B cell (primary cell): ENCODE measurements around the gene C2CD4A. TPM values are rescaled to one million over a fixed set of nuclear protein-coding genes. Genes with fewer than 3 reads are reported as not detected.

Source experiments
- ATAC-seq: fragments of 200-7000 bp; cut with Tn5 transposase; one replicate; pipeline ENCODE4 v1.10.0; 2021; ENCODE audit warnings: low read depth, mild to moderate bottlenecking, moderate number of reproducible peaks, moderate library complexity
- CTCF ChIA-PET: fragments of 350-600 bp; sonication (Branson Sonifier 250); formaldehyde crosslinking; loops from one replicate; lab custom pipeline; 2021; ENCODE audit warnings: antibody characterized with exemption, inconsistent platforms; lab: Charles Lee
- POLR2A ChIA-PET: fragments of 350-600 bp; sonication (Branson Sonifier 250); formaldehyde crosslinking; loops from one replicate; lab custom pipeline; 2021; ENCODE audit warnings: antibody characterized with exemption; lab: Charles Lee
- DNase-seq: peaks from one replicate; pipeline ENCODE4 v3.0.0; 2013
- H2AFZ ChIP-seq: 2 replicates; pipeline ENCODE4 v1.6.1; 2012; ENCODE audit warnings: mild to moderate bottlenecking, low read depth, low read length; ENCODE audit not compliant: insufficient read depth, poor library complexity, severe bottlenecking
- H3K27ac ChIP-seq, 2 donors: 1 replicate in 1 of 2; 2 replicates in 1 of 2; pipeline ENCODE4 v1.5.1; 2012 to 2013; ENCODE audit warnings: low read length in 2 of 2, mild to moderate bottlenecking in 2 of 2, moderate library complexity in 1 of 2
- H3K27me3 ChIP-seq, 4 experiments: fragments of 200-600 bp in 1 of 4; sonication (generic) in 1 of 4; replicated peaks in 1 of 4; 1 replicate in 2 of 4; 2 replicates in 2 of 4; pipeline versions ENCODE4 v1.6.1 to v1.7.0; 2013 to 2016; ENCODE audit warnings: low read length in 3 of 4, mild to moderate bottlenecking in 2 of 4, mixed read lengths in 1 of 4, moderate library complexity in 1 of 4; ENCODE audit not compliant: insufficient read depth in 4 of 4, control insufficient read depth in 3 of 4; ENCODE audit errors: control extremely low read depth in 1 of 4
- H3K36me3 ChIP-seq, 2 experiments: replicated peaks in 1 of 2; 1 replicate in 1 of 2; 2 replicates in 1 of 2; pipeline versions ENCODE4 v1.6.1 to v1.7.1; 2013; ENCODE audit warnings: low read length in 1 of 2; ENCODE audit not compliant: insufficient read depth in 2 of 2, control insufficient read depth in 1 of 2; ENCODE audit errors: control extremely low read depth in 1 of 2, extremely low read depth in 1 of 2
- H3K4me1 ChIP-seq, 2 donors: fragments of 200-600 bp in 1 of 2; sonication (generic) in 1 of 2; 1 replicate in 1 of 2; 2 replicates in 1 of 2; pipeline versions ENCODE4 v1.5.1 to v1.6.1; 2013 to 2017; ENCODE audit warnings: low read length in 2 of 2; ENCODE audit not compliant: control insufficient read depth in 2 of 2, insufficient read depth in 2 of 2
- H3K4me2 ChIP-seq: replicated peaks from 2 replicates; pipeline ENCODE3; 2012; ENCODE audit warnings: mild to moderate bottlenecking, low read depth, low read length; ENCODE audit not compliant: poor library complexity, severe bottlenecking
- H3K4me3 ChIP-seq, 5 experiments: fragments of 200-600 bp in 1 of 5; sonication (generic) in 1 of 5; 1 replicate in 3 of 5; 2 replicates in 2 of 5; pipeline versions ENCODE4 v1.5.1 to v1.7.0; 2011 to 2016; ENCODE audit warnings: low read length in 4 of 5, mild to moderate bottlenecking in 4 of 5, low read depth in 2 of 5, control low read depth in 1 of 5, moderate library complexity in 1 of 5; ENCODE audit not compliant: insufficient read depth in 1 of 5; ENCODE audit errors: control extremely low read depth in 1 of 5, extremely low read depth in 1 of 5
- H3K79me2 ChIP-seq: fragments of 200-600 bp; sonication (generic); one replicate; pipeline ENCODE4 v1.6.0; 2016; ENCODE audit warnings: low read length; ENCODE audit not compliant: control insufficient read depth, insufficient read depth
- H3K9ac ChIP-seq: fragments of 200-600 bp; sonication (generic); 2 replicates; pipeline ENCODE4 v1.6.1; 2017; ENCODE audit warnings: mild to moderate bottlenecking, low read length, moderate library complexity
- H3K9me3 ChIP-seq, 3 donors: one replicate each; pipeline versions ENCODE4 v1.6.1 to v1.7.1; 2013; ENCODE audit warnings: low read length in 2 of 3; ENCODE audit not compliant: control insufficient read depth in 2 of 3, insufficient read depth in 1 of 3; ENCODE audit errors: control extremely low read depth in 1 of 3
- H4K20me1 ChIP-seq: 2 replicates; pipeline ENCODE4 v1.6.0; 2012; ENCODE audit warnings: mild to moderate bottlenecking, low read length; ENCODE audit not compliant: insufficient read depth, control insufficient read depth, poor library complexity, severe bottlenecking
- H3K27ac Mint-ChIP-seq: one replicate; pipeline ENCODE4 v1.8.0; 2021; ENCODE audit warnings: mixed read lengths
- H3K27me3 Mint-ChIP-seq: one replicate; pipeline ENCODE4 v1.8.0; 2021; ENCODE audit warnings: mixed read lengths
- H3K4me1 Mint-ChIP-seq: one replicate; pipeline ENCODE4 v1.8.0; 2021; ENCODE audit warnings: mixed read lengths
- H3K4me3 Mint-ChIP-seq: one replicate; pipeline ENCODE4 v1.8.0; 2021; ENCODE audit warnings: mixed read lengths
- H3K9me3 Mint-ChIP-seq: one replicate; pipeline ENCODE4 v1.8.0; 2022; ENCODE audit warnings: mixed read lengths; ENCODE audit not compliant: insufficient read depth
- EZH2 ChIP-seq: IDR thresholded peaks from 2 replicates; pipeline ENCODE4 v1.6.1; 2012; ENCODE audit warnings: borderline replicate concordance, low read depth, mild to moderate bottlenecking, moderate library complexity, low read length; ENCODE audit not compliant: insufficient read depth, poor library complexity, severe bottlenecking
- WGBS: methylation state at CpG from one replicate; pipeline ENCODE4 v1.1.5; 2013; ENCODE audit warnings: missing lambda C conversion rate; ENCODE audit not compliant: insufficient coverage; 5-methylcytosine and 5-hydroxymethylcytosine counted together
- intact Hi-C: fragments of 100-400 bp; cut with micrococcal nuclease; formaldehyde crosslinking; loops from one replicate; pipeline ENCODE4 v1.10.0; 2022
- polyA plus RNA-seq: library from polyadenylated mRNA; depleted of rRNA; stranded (reverse); fragments of >200 nt; gene quantifications from 2 replicates; pipeline ENCODE4 v1.2.3, GENCODE V29; 2012
- total RNA-seq, 2 donors: library from RNA; stranded (reverse); fragments of 120-200 nt in 1 of 2; gene quantifications; 1 replicate in 1 of 2; 2 replicates in 1 of 2; pipeline versions ENCODE4 v1.2.3 to v1.2.4, GENCODE V29; 2013 to 2022
- TF ChIP-seq, protein P1 (sequence below): fragments of 200-600 bp; IDR thresholded peaks from one replicate; pipeline ENCODE4 v1.8.0; 2022; ENCODE audit warnings: antibody characterized with exemption, mild to moderate bottlenecking

The C2CD4A gene
- total and polyA plus RNA-seq, 2 donors (not counting 1 experiment from before 2014, with no cell fraction given) = not detected

DNA sequence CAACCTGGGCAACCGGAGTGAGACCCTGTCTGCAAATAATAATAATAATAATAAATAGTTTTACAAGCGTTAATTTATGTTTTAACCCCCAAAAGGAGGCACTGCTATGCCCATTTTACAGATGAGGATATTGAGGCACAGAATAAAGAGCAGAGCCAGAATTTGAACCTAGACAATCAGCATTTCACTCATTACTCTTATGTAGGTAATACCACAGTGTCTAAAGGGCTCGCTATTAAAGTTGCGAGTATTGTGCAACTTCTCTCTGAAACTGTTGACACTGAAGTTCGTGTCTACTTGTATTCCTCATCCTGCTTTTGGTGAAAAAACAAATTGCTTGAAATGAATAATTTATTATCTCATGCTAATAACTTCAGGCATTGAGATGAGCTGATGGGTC, 2.8 kb downstream of the C2CD4A start:
- no peak overlapping the region for H3K4me2 ChIP-seq
- WGBS = no CpG with 5 or more reads among the region's 5 CpGs
- H3K27ac ChIP-seq = no peak overlapping the region
- no peak overlapping the region for H2AFZ ChIP-seq
- H3K9me3 ChIP-seq = no peaks in the 10 kb centered on the region
- no peak overlapping the region for H3K27ac Mint-ChIP-seq
- H3K9ac ChIP-seq = no peak overlapping the region
- H3K36me3 ChIP-seq = no peaks in the 10 kb centered on the region
- ChIA-PET POLR2A (no interaction called here), CTCF (interaction anchor here (1.0 to 4.6 kb wide), 6 partner anchors 10 to 200 kb away, joined by 3 to 25 read pairs (median 4); partner anchors contain the start of gene VPS13C)
- no peaks in the 10 kb centered on the region for H3K79me2 ChIP-seq
- TF ChIP-seq EZH2 = no peak
- TF ChIP-seq, protein P1, sequence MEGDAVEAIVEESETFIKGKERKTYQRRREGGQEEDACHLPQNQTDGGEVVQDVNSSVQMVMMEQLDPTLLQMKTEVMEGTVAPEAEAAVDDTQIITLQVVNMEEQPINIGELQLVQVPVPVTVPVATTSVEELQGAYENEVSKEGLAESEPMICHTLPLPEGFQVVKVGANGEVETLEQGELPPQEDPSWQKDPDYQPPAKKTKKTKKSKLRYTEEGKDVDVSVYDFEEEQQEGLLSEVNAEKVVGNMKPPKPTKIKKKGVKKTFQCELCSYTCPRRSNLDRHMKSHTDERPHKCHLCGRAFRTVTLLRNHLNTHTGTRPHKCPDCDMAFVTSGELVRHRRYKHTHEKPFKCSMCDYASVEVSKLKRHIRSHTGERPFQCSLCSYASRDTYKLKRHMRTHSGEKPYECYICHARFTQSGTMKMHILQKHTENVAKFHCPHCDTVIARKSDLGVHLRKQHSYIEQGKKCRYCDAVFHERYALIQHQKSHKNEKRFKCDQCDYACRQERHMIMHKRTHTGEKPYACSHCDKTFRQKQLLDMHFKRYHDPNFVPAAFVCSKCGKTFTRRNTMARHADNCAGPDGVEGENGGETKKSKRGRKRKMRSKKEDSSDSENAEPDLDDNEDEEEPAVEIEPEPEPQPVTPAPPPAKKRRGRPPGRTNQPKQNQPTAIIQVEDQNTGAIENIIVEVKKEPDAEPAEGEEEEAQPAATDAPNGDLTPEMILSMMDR = no peak
- intact Hi-C loops = loop anchor here (5.0 to 10.0 kb wide), 2 partner anchors 95 to 1208 kb away; partner anchors contain the start of gene APH1B
- H3K4me1 ChIP-seq = peaks cover 21 to 22% of the 10 kb centered on the region in 2 donors
- peaks cover 5% of the 10 kb centered on the region for H4K20me1 ChIP-seq
- no peaks in the 10 kb centered on the region for H3K9me3 Mint-ChIP-seq
- peaks cover 1 to 32% (median 29%) of the 10 kb centered on the region in 4 experiments for H3K27me3 ChIP-seq
- peaks cover 21% of the 10 kb centered on the region for H3K4me1 Mint-ChIP-seq
- H3K4me3 Mint-ChIP-seq = no peak overlapping the region
- ATAC-seq (no peak), DNase-seq (no peak)
- no peak overlapping the region for H3K4me3 ChIP-seq
- H3K27me3 Mint-ChIP-seq = peaks cover 34% of the 10 kb centered on the region

DNA sequence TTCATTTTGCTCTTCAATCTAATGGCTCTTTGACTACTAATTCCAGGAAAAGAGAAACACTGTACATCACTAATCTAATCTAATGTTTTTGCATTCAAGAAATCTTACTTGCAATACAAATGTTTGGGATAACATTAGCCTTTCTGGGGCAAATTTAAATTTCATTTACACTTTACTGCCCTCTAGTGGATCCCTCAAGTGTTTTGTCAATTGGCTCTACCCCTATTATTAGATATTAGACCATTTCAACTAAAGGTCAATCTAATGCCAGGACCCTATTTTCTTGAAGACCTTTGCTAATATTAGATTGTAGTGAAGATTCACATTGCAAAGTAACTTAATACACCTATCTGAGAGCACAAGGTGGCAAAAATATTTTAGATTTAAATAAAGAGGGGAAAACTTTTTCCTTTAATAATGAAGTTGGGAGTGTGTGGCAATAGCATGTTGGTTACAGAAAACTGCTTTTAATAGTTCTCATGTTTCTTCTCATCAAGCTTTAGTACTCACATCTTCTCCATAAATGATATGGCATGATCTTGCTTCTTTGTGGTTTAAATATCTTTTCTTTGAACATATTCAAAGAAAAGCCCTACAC, 5.0 kb downstream of the C2CD4A start:
- ChIA-PET CTCF (interaction anchor here (0.7 to 4.6 kb wide), 22 partner anchors 8 to 238 kb away, joined by 3 to 25 read pairs (median 4); partner anchors contain the start of gene VPS13C), POLR2A (no interaction called here)
- no peaks in the 10 kb centered on the region for H3K9me3 ChIP-seq
- H3K79me2 ChIP-seq = no peaks in the 10 kb centered on the region
- no peak overlapping the region for H3K27ac ChIP-seq
- DNase-seq = peak; percentile 67
- no peak for TF ChIP-seq EZH2
- TF ChIP-seq, protein P1 = peak; percentile 93
- intact Hi-C loops = loop anchor here (1.0 to 5.0 kb wide), 2 partner anchors 80 to 200 kb away; no protein-coding TSS in a partner anchor
- H2AFZ ChIP-seq = no peak overlapping the region
- H3K4me3 ChIP-seq = no peak overlapping the region
- Mint-ChIP-seq H3K4me3 (no peak overlapping the region), H3K4me1 (peaks cover 15% of the 10 kb centered on the region), H3K9me3 (no peaks in the 10 kb centered on the region), H3K27me3 (peaks cover 25% of the 10 kb centered on the region), H3K27ac (no peak overlapping the region)
- peaks cover 16% of the 10 kb centered on the region in 2 donors for H3K4me1 ChIP-seq
- H3K9ac ChIP-seq = no peak overlapping the region
- peaks cover 5% of the 10 kb centered on the region for H4K20me1 ChIP-seq
- H3K27me3 ChIP-seq = peaks cover 0 to 26% (median 20%) of the 10 kb centered on the region in 4 experiments
- no peak overlapping the region for H3K4me2 ChIP-seq
- ATAC-seq = no peak
- H3K36me3 ChIP-seq = no peaks in the 10 kb centered on the region
